ENCODE measurements around the gene SLC38A6. TPM values are rescaled to one million over a fixed set of nuclear protein-coding genes. Genes with fewer than 3 reads are reported as not detected.

Gene SLC38A6
- total and polyA plus RNA-seq, 9 of the 15 experiments (the other 6 are each of a cell fraction or from before 2014, with no cell fraction given): 9.8 to 40.3 (median 17.6) TPM

GRCh38 chr14:61065656-61066055 lies 84.6 kb downstream of the SLC38A6 start:
- POLR2A ChIA-PET: no interaction called here

More at GRCh38 chr14:61065656-61066055, 84.6 kb downstream of the SLC38A6 start:
- Histone ChIP-seq H3K4me2 (ENCODE audit: insufficient read depth, low read length) (no peak overlapping the region), H3K9ac (ENCODE audit: insufficient read depth in 1 of 2, low read depth in 2 of 2, low read length in 2 of 2) (no peak overlapping the region), H3K9me3 (replicated peaks; ENCODE audit: control insufficient read depth, insufficient read depth, low read depth, low read length) (no peaks in the 10 kb centered on the region), H3K27ac (ENCODE audit: extremely low read depth, low read depth, low read length) (no peak overlapping the region), H4K20me1 (replicated peaks; ENCODE audit: control insufficient read depth, insufficient read depth, low read length) (no peaks in the 10 kb centered on the region), H3K27me3 (ENCODE audit: control insufficient read depth in 2 of 2, insufficient read depth in 2 of 2, low read length in 2 of 2) (no peaks in the 10 kb centered on the region), H3K4me3 (no peak overlapping the region), H2AFZ (ENCODE audit: low read depth, low read length) (no peak overlapping the region), H3K36me3 (ENCODE audit: control insufficient read depth, insufficient read depth, low read length) (peaks cover 5% of the 10 kb centered on the region; the same call in 1 of the 3 replicates), H3K9me1 (ENCODE audit: control insufficient read depth, insufficient read depth, low read length) (no peaks in the 10 kb centered on the region), H3K4me1 (replicated peaks in 1 of 2; ENCODE audit: control insufficient read depth in 2 of 2, insufficient read depth in 2 of 2, low read length in 2 of 2) (no peaks in the 10 kb centered on the region), H3K79me2 (ENCODE audit: control insufficient read depth, insufficient read depth, low read length) (no peaks in the 10 kb centered on the region)
- in situ Hi-C loops (cut with MboI) (no loop called here), intact Hi-C loops (cut with micrococcal nuclease) (no loop called here)
- TF ChIP-seq FUS (optimal IDR thresholded peaks at IDR 0.05; ENCODE audit: low read depth, low read length): no peak
- TF ChIP-seq PPARD (CRISPR knock-in tag; IDR thresholded peaks at IDR 0.05): no peak
- TF ChIP-seq, protein P1, sequence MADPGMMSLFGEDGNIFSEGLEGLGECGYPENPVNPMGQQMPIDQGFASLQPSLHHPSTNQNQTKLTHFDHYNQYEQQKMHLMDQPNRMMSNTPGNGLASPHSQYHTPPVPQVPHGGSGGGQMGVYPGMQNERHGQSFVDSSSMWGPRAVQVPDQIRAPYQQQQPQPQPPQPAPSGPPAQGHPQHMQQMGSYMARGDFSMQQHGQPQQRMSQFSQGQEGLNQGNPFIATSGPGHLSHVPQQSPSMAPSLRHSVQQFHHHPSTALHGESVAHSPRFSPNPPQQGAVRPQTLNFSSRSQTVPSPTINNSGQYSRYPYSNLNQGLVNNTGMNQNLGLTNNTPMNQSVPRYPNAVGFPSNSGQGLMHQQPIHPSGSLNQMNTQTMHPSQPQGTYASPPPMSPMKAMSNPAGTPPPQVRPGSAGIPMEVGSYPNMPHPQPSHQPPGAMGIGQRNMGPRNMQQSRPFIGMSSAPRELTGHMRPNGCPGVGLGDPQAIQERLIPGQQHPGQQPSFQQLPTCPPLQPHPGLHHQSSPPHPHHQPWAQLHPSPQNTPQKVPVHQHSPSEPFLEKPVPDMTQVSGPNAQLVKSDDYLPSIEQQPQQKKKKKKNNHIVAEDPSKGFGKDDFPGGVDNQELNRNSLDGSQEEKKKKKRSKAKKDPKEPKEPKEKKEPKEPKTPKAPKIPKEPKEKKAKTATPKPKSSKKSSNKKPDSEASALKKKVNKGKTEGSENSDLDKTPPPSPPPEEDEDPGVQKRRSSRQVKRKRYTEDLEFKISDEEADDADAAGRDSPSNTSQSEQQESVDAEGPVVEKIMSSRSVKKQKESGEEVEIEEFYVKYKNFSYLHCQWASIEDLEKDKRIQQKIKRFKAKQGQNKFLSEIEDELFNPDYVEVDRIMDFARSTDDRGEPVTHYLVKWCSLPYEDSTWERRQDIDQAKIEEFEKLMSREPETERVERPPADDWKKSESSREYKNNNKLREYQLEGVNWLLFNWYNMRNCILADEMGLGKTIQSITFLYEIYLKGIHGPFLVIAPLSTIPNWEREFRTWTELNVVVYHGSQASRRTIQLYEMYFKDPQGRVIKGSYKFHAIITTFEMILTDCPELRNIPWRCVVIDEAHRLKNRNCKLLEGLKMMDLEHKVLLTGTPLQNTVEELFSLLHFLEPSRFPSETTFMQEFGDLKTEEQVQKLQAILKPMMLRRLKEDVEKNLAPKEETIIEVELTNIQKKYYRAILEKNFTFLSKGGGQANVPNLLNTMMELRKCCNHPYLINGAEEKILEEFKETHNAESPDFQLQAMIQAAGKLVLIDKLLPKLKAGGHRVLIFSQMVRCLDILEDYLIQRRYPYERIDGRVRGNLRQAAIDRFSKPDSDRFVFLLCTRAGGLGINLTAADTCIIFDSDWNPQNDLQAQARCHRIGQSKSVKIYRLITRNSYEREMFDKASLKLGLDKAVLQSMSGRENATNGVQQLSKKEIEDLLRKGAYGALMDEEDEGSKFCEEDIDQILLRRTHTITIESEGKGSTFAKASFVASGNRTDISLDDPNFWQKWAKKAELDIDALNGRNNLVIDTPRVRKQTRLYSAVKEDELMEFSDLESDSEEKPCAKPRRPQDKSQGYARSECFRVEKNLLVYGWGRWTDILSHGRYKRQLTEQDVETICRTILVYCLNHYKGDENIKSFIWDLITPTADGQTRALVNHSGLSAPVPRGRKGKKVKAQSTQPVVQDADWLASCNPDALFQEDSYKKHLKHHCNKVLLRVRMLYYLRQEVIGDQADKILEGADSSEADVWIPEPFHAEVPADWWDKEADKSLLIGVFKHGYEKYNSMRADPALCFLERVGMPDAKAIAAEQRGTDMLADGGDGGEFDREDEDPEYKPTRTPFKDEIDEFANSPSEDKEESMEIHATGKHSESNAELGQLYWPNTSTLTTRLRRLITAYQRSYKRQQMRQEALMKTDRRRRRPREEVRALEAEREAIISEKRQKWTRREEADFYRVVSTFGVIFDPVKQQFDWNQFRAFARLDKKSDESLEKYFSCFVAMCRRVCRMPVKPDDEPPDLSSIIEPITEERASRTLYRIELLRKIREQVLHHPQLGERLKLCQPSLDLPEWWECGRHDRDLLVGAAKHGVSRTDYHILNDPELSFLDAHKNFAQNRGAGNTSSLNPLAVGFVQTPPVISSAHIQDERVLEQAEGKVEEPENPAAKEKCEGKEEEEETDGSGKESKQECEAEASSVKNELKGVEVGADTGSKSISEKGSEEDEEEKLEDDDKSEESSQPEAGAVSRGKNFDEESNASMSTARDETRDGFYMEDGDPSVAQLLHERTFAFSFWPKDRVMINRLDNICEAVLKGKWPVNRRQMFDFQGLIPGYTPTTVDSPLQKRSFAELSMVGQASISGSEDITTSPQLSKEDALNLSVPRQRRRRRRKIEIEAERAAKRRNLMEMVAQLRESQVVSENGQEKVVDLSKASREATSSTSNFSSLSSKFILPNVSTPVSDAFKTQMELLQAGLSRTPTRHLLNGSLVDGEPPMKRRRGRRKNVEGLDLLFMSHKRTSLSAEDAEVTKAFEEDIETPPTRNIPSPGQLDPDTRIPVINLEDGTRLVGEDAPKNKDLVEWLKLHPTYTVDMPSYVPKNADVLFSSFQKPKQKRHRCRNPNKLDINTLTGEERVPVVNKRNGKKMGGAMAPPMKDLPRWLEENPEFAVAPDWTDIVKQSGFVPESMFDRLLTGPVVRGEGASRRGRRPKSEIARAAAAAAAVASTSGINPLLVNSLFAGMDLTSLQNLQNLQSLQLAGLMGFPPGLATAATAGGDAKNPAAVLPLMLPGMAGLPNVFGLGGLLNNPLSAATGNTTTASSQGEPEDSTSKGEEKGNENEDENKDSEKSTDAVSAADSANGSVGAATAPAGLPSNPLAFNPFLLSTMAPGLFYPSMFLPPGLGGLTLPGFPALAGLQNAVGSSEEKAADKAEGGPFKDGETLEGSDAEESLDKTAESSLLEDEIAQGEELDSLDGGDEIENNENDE (IDR thresholded peaks at IDR 0.05; ENCODE audit: low read depth, low read length): no peak
- no peak for DNase-seq (ENCODE audit: extremely low read depth in 1 of 4, low spot score in 3 of 4)
- no peak for ATAC-seq
- no TSS peak for BruUV-seq (replicated peaks)
- CTCF ChIA-PET (ENCODE audit: low intra/inter-chr PET ratio): no interaction called here
- no peak for FAIRE-seq

Measured in K562 (cell line).